GM21390 (cell line): Measurements from ENCODE around the gene SAP30.
A peak's percentile ranks its signal among the peaks of the same experiment; 100 is the strongest.

Experiments used
- ATAC-seq: cut with Tn5 transposase; IDR thresholded peaks from one replicate; pipeline ENCODE4 v1.9.1; 2021; ENCODE audit not compliant: unreplicated experiment

SAP30 gene

GRCh38 chr4:173365359-173365996 lies 5.3 kb upstream of the SAP30 start:
- ATAC-seq = no peak

GRCh38 chr4:173367285-173367684 lies 3.5 kb upstream of the SAP30 start:
- ATAC-seq = peak; percentile 8

GRCh38 chr4:173367946-173368345 lies 2.8 kb upstream of the SAP30 start:
- no peak for ATAC-seq

GRCh38 chr4:173370130-173370476 lies 651 bp upstream of the SAP30 start:
- no peak for ATAC-seq

- ATAC-seq = peak; percentile 19
Observed at GRCh38 chr4:173371292-173372192, 788 bp downstream of the SAP30 start.

GRCh38 chr4:173374588-173374987 lies 3.8 kb downstream of the SAP30 start:
- ATAC-seq = no peak

- ATAC-seq = no peak
Observed at GRCh38 chr4:173379929-173380328, 9.2 kb downstream of the SAP30 start.

- no peak for ATAC-seq
Observed at GRCh38 chr4:173380987-173381386, 10.2 kb downstream of the SAP30 start.

GRCh38 chr4:173381610-173382009 lies 10.9 kb downstream of the SAP30 start:
- ATAC-seq = no peak

- no peak for ATAC-seq
Observed at GRCh38 chr4:173382349-173382748, 11.6 kb downstream of the SAP30 start.

- no peak for ATAC-seq
Observed at GRCh38 chr4:173386751-173387150, 16.0 kb downstream of the SAP30 start.

- no peak for ATAC-seq
Observed at GRCh38 chr4:173391701-173392100, 20.9 kb downstream of the SAP30 start.

- no peak for ATAC-seq
Observed at GRCh38 chr4:173397604-173398003, 26.9 kb downstream of the SAP30 start.

- no peak for ATAC-seq
Observed at GRCh38 chr4:173398220-173398619, 27.5 kb downstream of the SAP30 start.

GRCh38 chr4:173398779-173399415 lies 28.1 kb downstream of the SAP30 start, which contains the start of gene SCRG1:
Gene SCRG1, minus strand, starts transcription at chr4:173399116. Its CDS starts 7,702 bp downstream, at chr4:173391414.
- no peak for ATAC-seq

GRCh38 chr4:173401063-173401462 lies 30.3 kb downstream of the SAP30 start:
- ATAC-seq = no peak

GRCh38 chr4:173403051-173403450 lies 32.3 kb downstream of the SAP30 start:
- no peak for ATAC-seq

- ATAC-seq = no peak
Observed at GRCh38 chr4:173404296-173404865, 33.6 kb downstream of the SAP30 start.

GRCh38 chr4:173405840-173406606 lies 35.3 kb downstream of the SAP30 start:
- ATAC-seq = peak; percentile 50

- no peak for ATAC-seq
Observed at GRCh38 chr4:173410079-173410478, 39.3 kb downstream of the SAP30 start.
